Stromal cell of bone marrow (primary cell): Measurements from ENCODE around the gene ARHGAP35.
"Not testable (repeated sequence)": the region's sequence is repeated elsewhere in the genome, so short reads cannot be mapped to it uniquely, and the experiment has no call there.

ENCODE experiments used
- DNase-seq: peaks from one replicate; pipeline ENCODE4 v3.0.0-alpha.2; 2012; ENCODE audit warnings: low read depth

ARHGAP35 gene

GRCh38 chr19:46871173-46871572 is 10.4 kb downstream of the ARHGAP35 start:
- not testable (repeated sequence) for DNase-seq

- DNase-seq, result no peak
Observed at GRCh38 chr19:46872967-46873366, 12.2 kb downstream of the ARHGAP35 start.

- DNase-seq, result no peak
Observed at GRCh38 chr19:46875234-46875633, 14.4 kb downstream of the ARHGAP35 start.

GRCh38 chr19:46875657-46876056 is 14.9 kb downstream of the ARHGAP35 start:
- DNase-seq, result no peak

- peak; percentile 80 for DNase-seq
Observed at GRCh38 chr19:46878613-46879375, 18.0 kb downstream of the ARHGAP35 start.

GRCh38 chr19:46880431-46880830 is 19.6 kb downstream of the ARHGAP35 start:
- DNase-seq, result no peak

- DNase-seq, result no peak
Observed at GRCh38 chr19:46881092-46881491, 20.3 kb downstream of the ARHGAP35 start.

GRCh38 chr19:46882034-46882433 is 21.2 kb downstream of the ARHGAP35 start:
- DNase-seq, result no peak

GRCh38 chr19:46882751-46883150 is 22.0 kb downstream of the ARHGAP35 start:
- DNase-seq, result not testable (repeated sequence)

- DNase-seq, result no peak
Observed at GRCh38 chr19:46885411-46885810, 24.6 kb downstream of the ARHGAP35 start.

GRCh38 chr19:46886546-46887239 is 25.9 kb downstream of the ARHGAP35 start:
- no peak for DNase-seq

GRCh38 chr19:46887240-46887782 is 26.5 kb downstream of the ARHGAP35 start:
- no peak for DNase-seq

- DNase-seq, result peak; percentile 88
Observed at GRCh38 chr19:46890423-46891170, 29.8 kb downstream of the ARHGAP35 start.

GRCh38 chr19:46892252-46893179 is 31.7 kb downstream of the ARHGAP35 start:
- DNase-seq, result no peak

GRCh38 chr19:46896076-46896794 is 35.4 kb downstream of the ARHGAP35 start:
- DNase-seq, result no peak

- DNase-seq, result peak; percentile 76
Observed at GRCh38 chr19:46898731-46899130, 37.9 kb downstream of the ARHGAP35 start.

GRCh38 chr19:46900341-46900740 is 39.5 kb downstream of the ARHGAP35 start:
- no peak for DNase-seq

GRCh38 chr19:46901701-46902401 is 41.1 kb downstream of the ARHGAP35 start:
- DNase-seq, result no peak

- no peak for DNase-seq
Observed at GRCh38 chr19:46902402-46902766, 41.6 kb downstream of the ARHGAP35 start.

GRCh38 chr19:46903458-46903857 is 42.7 kb downstream of the ARHGAP35 start:
- DNase-seq, result no peak
